GM12892 (cell line): ENCODE data around the gene MATN3.
"Not testable (repeated sequence)": the region's sequence is repeated elsewhere in the genome, so short reads cannot be mapped to it uniquely, and the experiment has no call there.

Source experiments
- DNase-seq: peaks from one replicate; pipeline ENCODE4 v3.0.0; 2011; ENCODE audit not compliant: insufficient read length
- FAIRE-seq: peaks from 2 replicates; lab custom pipeline; 2011; peaks lifted over from hg19 to GRCh38; lab: Jason Lieb, UNC
- POLR2A ChIP-seq: IDR thresholded peaks from 2 replicates; pipeline ENCODE4 v1.6.1; 2011; ENCODE audit warnings: low read depth, low read length, control low read depth
- POLR2AphosphoS5 ChIP-seq: IDR thresholded peaks from 2 replicates; pipeline ENCODE4 v1.6.1; 2011; ENCODE audit warnings: low read depth, low read length, control low read depth
- TAF1 ChIP-seq: IDR thresholded peaks from 2 replicates; pipeline ENCODE4 v1.6.1; 2011; ENCODE audit warnings: low read depth, mild to moderate bottlenecking, control low read depth, low read length, borderline replicate concordance

MATN3 gene

DNA sequence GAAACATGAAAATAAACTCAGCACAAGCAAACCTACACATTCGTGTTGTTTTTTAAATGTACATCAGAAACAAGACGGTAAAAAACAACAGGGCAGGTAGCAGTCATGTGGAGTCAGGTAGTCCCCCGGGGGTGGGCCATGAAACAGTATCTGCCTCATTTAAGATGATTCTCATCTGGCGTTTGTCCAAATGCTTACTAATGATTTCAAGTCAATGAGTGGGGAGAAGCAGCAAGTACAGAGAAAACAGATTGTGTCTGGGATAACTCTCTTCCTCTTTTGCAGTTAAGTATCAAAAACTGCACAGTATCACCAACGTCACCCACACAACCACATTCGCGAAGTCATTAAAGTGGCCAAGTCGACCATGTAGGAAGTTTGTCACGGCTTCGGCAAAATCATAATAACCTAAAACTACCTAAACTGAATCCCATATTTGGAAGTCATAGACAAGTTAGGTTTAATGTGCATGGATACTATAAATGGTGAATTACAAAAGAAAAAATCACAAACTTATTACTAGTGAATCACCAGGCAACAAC is 37.7 kb upstream of the MATN3 start:
- peak; percentile 71 for FAIRE-seq
- no peak for DNase-seq
- TF ChIP-seq POLR2AphosphoS5: no peak
- 0 out of 2 replicates have a peak, but pooled peaks have one; percentile 28 for TF ChIP-seq POLR2A
- TF ChIP-seq TAF1: no peak

DNA sequence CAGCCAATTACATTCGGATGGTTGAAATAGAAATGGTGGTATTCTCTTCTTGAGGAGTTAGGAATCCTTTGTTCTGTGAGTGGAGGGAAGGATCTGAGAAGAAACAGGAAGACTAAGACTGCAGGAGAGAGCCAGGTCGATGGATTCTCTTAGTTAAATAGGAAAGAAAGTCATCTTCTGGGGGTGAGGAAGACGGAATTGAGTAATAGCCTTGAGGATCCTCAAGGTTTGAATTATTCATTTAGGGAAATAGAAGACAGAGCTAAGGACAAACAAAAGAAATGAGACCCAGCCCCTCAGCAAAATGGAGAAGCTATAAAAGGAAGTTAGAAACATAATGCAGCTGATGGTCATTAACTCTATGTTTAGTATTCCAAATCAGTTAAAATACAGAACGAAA is 37.2 kb upstream of the MATN3 start:
- FAIRE-seq (no peak), DNase-seq (no peak)
- TF ChIP-seq POLR2AphosphoS5: no peak
- TF ChIP-seq POLR2A: no peak
- TF ChIP-seq TAF1: no peak

DNA sequence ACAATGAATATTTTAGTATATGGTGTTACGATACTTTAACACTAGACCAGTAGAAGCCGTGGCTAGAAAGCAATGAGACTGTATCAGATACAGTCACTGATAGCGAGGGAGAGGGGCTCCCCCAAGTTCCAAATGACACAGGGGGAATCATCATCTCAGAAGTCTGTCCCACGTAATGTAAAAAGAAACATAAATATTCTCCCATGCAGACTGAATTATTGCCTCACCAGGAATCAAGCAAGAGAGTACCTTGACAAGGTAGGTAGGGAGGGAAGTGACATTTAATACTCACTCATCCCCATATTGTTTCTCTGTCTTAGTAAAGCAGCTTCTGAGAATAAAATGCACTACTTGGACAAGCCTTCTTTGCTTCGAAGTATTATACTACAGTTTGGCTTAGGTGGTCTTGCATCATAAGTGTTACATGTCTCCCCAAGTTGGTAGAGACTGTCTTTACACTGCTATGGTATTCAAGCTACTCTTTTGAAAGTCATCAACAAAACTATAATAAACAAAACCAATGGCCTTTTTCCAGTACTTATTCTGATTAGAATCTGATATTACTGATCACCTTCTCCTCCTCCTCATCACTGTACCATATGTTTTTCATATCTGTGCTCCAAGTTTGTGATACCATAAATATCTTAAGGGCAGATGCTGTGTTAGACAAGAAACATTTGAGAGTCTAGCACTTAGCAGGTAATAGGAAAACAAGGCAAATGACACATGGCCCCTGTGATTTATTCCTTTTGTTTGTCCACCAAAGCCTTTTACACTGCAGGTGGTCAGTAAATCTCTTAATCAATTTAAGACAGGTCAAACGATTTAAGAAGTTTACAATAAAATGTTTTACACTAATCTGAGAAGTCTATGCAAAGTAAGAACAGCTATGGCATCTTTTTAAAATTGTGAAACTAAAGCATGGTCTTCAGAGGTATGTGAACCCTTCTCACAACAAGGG is 36.3 kb upstream of the MATN3 start:
- FAIRE-seq: no peak
- no peak for TF ChIP-seq POLR2A
- no peak for TF ChIP-seq TAF1
- TF ChIP-seq POLR2AphosphoS5: no peak

DNA sequence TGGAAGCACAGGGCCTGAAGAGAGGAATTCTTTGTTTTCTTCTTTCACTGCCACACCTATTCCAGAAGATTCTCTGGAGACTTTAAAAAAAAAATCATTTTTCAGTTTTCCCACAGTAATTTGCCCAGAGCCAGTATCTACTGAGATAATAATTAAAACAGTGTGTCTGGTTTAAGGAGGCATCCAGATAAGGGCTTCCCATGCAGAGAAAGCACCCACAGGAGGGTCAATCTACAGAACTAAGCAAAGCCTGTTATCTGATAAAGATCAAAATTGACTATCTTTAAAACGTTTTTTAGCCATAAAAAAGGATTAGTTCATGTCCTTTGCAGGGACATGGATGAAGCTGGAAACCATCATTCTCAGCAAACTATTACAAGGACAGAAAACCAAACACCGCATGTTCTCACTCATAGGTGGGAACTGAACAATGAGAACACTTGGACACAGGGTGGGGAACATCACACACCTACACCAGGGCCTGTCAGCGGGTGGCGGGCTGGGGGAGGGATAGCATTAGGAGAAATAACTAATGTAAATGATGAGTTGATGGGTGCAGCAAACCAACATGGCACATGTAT is 33.3 kb upstream of the MATN3 start:
- not testable (repeated sequence) for DNase-seq, FAIRE-seq

More for the DNA sequence above, 36.3 kb upstream of the MATN3 start:
- DNase-seq: no peak

DNA sequence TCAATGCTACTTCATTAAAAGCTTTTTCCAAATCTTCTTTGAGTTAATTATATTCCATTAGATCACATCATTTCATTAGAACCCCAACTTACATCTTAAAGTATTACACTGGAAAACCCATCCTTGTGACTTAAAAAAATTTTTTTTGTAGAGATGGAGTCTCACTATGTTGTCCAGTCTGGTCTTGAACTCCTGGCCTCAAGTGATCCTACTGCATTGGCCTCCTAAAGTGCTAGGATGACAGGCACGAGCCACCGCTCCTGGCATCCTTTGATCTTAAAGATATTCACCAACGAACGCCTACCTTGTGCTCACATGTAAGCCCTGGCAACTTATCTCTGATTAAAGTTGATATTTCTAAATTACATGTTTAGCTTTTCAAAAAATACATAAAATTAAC is 32.3 kb upstream of the MATN3 start:
- FAIRE-seq (no peak), DNase-seq (no peak)
- TF ChIP-seq TAF1 (no peak), POLR2A (no peak), POLR2AphosphoS5 (no peak)

DNA sequence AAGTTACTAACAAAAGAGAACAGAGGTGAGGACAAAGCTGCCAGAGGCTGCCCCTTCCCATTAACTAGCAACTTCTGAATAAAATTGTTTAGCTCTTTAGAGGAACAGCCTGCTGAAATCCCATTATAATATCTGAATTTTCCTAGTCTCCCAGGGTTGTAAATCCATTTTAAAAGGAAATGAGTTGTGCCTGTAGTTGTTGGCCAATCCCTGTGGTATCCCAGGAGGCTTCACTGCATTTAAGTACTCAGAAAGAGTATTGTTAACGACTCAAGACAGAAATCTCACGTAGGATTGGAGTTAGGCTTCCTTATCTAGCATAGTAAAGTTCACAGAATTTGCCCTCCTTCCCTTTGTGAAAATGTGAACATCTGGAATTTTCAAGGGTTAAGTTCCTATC is 30.1 kb upstream of the MATN3 start:
- no peak for TF ChIP-seq POLR2A
- no peak for TF ChIP-seq POLR2AphosphoS5
- no peak for TF ChIP-seq TAF1
- FAIRE-seq (no peak), DNase-seq (no peak)

DNA sequence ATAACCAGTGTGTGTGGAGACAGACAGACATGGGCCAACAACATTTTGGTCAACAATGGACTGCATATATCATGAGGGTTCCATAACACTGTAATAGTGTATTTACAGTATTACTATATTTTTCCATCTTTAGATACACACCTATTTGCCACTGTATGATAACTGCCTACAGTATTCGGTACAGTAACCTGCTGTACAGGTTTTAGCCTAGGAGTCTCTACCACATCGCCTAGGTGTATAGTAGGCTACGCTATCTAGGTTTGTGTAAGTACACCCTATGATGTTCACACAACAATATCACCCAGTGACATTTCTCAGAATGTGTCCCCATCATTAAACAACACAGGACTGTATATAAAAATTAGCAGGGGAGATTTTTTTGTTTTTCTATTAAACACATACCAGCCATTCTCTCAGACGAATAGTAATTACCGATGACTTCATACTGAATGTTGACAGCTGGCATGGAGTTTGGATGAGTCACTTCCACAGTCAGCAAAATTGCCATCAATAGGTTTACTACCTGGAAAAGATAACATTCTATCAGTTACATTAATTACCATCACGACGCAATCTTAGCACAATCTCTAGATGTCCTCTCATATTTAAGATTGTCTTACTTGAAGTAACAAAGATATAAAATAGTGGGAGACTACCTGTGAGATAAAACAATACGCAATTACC is 28.2 kb upstream of the MATN3 start:
- FAIRE-seq (no peak), DNase-seq (no peak)
- no peak for TF ChIP-seq POLR2AphosphoS5
- TF ChIP-seq POLR2A: no peak
- TF ChIP-seq TAF1: no peak

DNA sequence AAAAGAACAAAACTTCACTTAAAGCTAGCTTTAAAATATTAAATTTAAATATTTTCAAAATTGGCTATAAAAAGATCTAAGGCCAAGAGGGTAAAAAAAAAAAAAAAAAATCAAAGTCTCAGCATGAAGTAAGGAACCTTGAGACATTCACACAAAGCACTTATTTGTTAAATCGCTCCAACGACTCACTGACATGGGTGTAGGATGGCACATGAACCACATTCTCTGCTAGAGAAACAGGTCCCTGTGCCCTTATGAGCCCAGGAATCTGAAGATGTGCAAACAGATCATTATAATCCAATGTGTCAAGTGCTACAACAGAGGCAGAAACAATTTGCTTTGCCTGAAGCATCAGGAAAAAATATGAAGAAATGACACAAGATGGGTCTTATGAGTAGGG is 25.2 kb upstream of the MATN3 start:
- FAIRE-seq: no peak
- TF ChIP-seq POLR2A (no peak), TAF1 (no peak)

DNA sequence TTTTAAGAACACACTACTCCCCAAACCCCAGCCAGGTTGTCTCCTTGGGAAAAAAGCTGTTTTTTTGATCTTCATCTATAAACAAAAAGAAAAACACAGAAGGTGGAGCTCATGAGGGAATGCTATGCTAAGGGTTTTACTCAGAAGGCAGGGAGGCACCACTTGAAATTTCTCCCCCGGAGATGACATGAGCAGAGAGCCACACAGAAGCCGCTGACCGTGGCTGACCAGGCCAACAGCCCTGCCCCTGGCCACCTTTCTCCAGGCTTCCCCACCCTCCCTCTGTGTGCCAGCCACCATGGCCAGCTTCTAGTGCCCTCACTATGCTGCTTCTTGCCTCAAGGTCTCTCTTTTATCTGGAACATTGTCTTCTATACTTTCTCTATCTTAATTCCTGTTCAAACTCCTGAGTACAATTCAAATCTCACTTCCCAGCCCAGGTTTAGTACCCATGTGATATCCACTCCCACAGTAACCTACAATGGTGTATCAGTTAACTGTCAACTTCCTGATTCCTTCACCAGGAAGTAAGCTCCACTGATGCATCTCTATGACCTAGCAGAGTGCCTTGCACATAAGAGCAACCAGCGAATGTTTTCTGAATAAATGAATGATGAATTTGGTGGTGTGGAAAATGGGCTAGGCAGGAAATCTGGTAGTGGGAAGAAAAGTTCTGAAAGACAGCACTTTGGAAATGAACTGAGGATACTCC is 23.6 kb upstream of the MATN3 start:
- FAIRE-seq (no peak), DNase-seq (no peak)
- no peak for TF ChIP-seq TAF1
- no peak for TF ChIP-seq POLR2AphosphoS5
- TF ChIP-seq POLR2A: no peak

More for the DNA sequence above, 25.2 kb upstream of the MATN3 start:
- no peak for DNase-seq

DNA sequence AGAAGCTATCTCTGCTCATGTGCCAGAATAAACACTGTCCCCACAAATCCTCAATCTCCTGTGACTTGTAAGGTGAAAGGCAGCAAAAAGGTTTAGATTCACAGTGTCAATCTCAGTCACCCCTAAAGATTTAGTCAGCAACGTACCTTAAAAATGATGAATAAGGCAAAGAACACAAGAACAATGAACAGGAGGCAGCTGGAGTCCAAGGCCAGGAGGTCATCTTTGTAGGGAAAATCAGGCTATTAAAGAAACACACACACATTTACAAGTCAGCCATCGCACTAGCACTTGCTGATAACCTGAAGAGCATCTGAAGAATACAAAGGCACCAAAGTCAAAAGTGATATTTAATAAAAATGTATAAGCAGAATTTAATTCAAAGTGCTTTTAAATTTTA is 22.4 kb upstream of the MATN3 start:
- FAIRE-seq: no peak
- no peak for DNase-seq
- no peak for TF ChIP-seq POLR2AphosphoS5
- no peak for TF ChIP-seq TAF1
- no peak for TF ChIP-seq POLR2A

DNA sequence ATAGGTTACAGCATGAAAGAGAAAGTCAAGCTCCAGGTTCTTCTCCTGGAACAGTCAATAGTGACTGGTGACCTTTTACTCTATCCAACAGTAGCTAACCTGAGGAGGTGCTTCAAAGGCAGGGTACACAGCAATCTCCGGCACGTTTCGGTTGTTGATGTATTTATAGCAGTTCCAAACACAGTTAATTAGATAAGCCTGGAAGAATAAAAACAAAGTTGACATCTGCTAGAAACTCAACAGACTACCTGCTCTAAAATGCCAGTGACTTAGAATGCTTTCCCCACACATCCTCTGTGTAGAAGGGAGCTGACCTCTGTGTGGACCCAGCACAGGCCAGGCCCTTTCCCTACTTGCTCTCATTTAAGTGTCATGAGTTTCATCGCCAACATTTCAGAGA is 21.8 kb upstream of the MATN3 start:
- DNase-seq: no peak
- no peak for FAIRE-seq
- no peak for TF ChIP-seq TAF1
- TF ChIP-seq POLR2A: no peak
- no peak for TF ChIP-seq POLR2AphosphoS5
